MG63 (cell line): ENCODE measurements around the gene TCEAL9. TPM values are rescaled to one million over a fixed set of nuclear protein-coding genes. Genes with fewer than 3 reads are reported as not detected.
"Not testable (repeated sequence)": the region's sequence is repeated elsewhere in the genome, so short reads cannot be mapped to it uniquely, and the experiment has no call there.

ENCODE experiments used
- DNase-seq: peaks from one replicate; pipeline ENCODE4 v3.0.0-alpha.2; 2020
- H3K27me3 ChIP-seq: fragments of 250-450 bp; sonication (Bioruptor Pico); 2 replicates; pipeline ENCODE4 v1.5.1; 2020; ENCODE audit warnings: mild to moderate bottlenecking, moderate library complexity
- H3K36me3 ChIP-seq: fragments of 250-450 bp; sonication (Bioruptor Pico); 2 replicates; pipeline ENCODE4 v1.5.1; 2020; ENCODE audit warnings: mild to moderate bottlenecking, moderate library complexity
- H3K4me3 ChIP-seq: fragments of 250-450 bp; sonication (Bioruptor Pico); 2 replicates; pipeline ENCODE4 v1.5.1; 2020; ENCODE audit warnings: mild to moderate bottlenecking, moderate library complexity
- H3K9me3 ChIP-seq: fragments of 250-450 bp; sonication (Bioruptor Pico); 2 replicates; pipeline ENCODE4 v1.5.1; 2020; ENCODE audit warnings: mild to moderate bottlenecking, moderate library complexity
- total RNA-seq: library from RNA; depleted of rRNA; stranded (reverse); fragments of >200 nt; shearing (Covaris generic); gene quantifications from 2 replicates; pipeline ENCODE4 v1.2.3, GENCODE V29; 2014; ENCODE audit warnings: low replicate concordance

TCEAL9 gene
- total RNA-seq, 1 experiment from 2014 or later = 44.1 TPM

DNA sequence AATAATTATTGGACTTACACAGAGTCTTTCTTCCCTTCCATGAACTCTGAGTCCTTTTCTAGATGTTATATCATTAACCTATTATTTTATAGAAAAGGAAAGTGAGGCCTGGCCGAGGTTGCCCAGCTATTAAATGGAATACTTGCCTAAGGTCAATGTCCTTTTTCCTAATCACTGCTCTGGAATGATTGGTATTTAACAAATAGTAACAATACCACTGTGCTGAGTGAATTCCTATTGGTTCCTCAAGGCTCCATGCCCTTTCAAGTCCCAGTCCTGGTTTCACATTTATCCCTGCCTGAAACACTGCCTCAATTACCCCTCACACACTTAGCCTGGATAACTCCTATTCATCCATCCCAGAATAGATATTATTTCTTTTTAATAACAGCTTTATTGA is 6.2 kb downstream of the TCEAL9 start:
- no peaks in the 10 kb centered on the region for H3K27me3 ChIP-seq
- H3K4me3 ChIP-seq = no peak overlapping the region
- peaks cover 6% of the 10 kb centered on the region for H3K36me3 ChIP-seq
- DNase-seq = no peak
- no peaks in the 10 kb centered on the region for H3K9me3 ChIP-seq

- H3K4me3 ChIP-seq = no peak overlapping the region
- H3K27me3 ChIP-seq = no peaks in the 10 kb centered on the region
- H3K36me3 ChIP-seq = 0 out of 2 replicates have a peak, but pooled peaks cover 2% of the 10 kb centered on the region
- no peaks in the 10 kb centered on the region for H3K9me3 ChIP-seq
- DNase-seq = no peak
Observed at GRCh38 chrX:103363046-103363445, 6.7 kb downstream of the TCEAL9 start.

GRCh38 chrX:103367502-103367901 is 11.2 kb downstream of the TCEAL9 start:
- Histone ChIP-seq H3K27me3 (no peaks in the 10 kb centered on the region), H3K9me3 (no peaks in the 10 kb centered on the region), H3K4me3 (no peak overlapping the region), H3K36me3 (no peaks in the 10 kb centered on the region)
- DNase-seq = no peak

- Histone ChIP-seq H3K27me3 (no peaks in the 10 kb centered on the region), H3K36me3 (no peaks in the 10 kb centered on the region), H3K9me3 (no peaks in the 10 kb centered on the region), H3K4me3 (no peak overlapping the region)
- no peak for DNase-seq
Observed at GRCh38 chrX:103369479-103369878, 13.2 kb downstream of the TCEAL9 start.

- Histone ChIP-seq H3K36me3 (no peaks in the 10 kb centered on the region), H3K27me3 (no peaks in the 10 kb centered on the region), H3K9me3 (no peaks in the 10 kb centered on the region), H3K4me3 (no peak overlapping the region)
- DNase-seq = no peak
Observed at GRCh38 chrX:103372886-103373285, 16.6 kb downstream of the TCEAL9 start.

GRCh38 chrX:103373581-103373980 is 17.3 kb downstream of the TCEAL9 start:
- no peak for DNase-seq
- no peaks in the 10 kb centered on the region for H3K27me3 ChIP-seq
- H3K4me3 ChIP-seq = no peak overlapping the region
- H3K36me3 ChIP-seq = no peaks in the 10 kb centered on the region
- no peaks in the 10 kb centered on the region for H3K9me3 ChIP-seq

- no peaks in the 10 kb centered on the region for H3K9me3 ChIP-seq
- H3K4me3 ChIP-seq = peak within 1 kb of the TSS; percentile 69
- peak; percentile 69 for DNase-seq
- H3K36me3 ChIP-seq = 0 out of 2 replicates have a peak, but pooled peaks cover 2% of the 10 kb centered on the region
- H3K27me3 ChIP-seq = no peaks in the 10 kb centered on the region
Observed at GRCh38 chrX:103376118-103376978, 20.0 kb downstream of the TCEAL9 start, which contains the start of gene BEX3. TSS of gene BEX3 (plus strand) at chrX:103376538. CDS start at chrX:103377522, 984 bp downstream.

GRCh38 chrX:103376979-103377324 is 20.6 kb downstream of the TCEAL9 start:
- H3K27me3 ChIP-seq = no peaks in the 10 kb centered on the region
- 0 out of 2 replicates have a peak, but pooled peaks cover 3% of the 10 kb centered on the region for H3K36me3 ChIP-seq
- peak overlapping the region; percentile 69 for H3K4me3 ChIP-seq
- no peaks in the 10 kb centered on the region for H3K9me3 ChIP-seq
- DNase-seq = no peak

GRCh38 chrX:103378990-103379389 is 22.7 kb downstream of the TCEAL9 start:
- DNase-seq = no peak
- H3K36me3 ChIP-seq = 0 out of 2 replicates have a peak, but pooled peaks cover 3% of the 10 kb centered on the region
- no peaks in the 10 kb centered on the region for H3K27me3 ChIP-seq
- no peak overlapping the region for H3K4me3 ChIP-seq
- no peaks in the 10 kb centered on the region for H3K9me3 ChIP-seq

DNA sequence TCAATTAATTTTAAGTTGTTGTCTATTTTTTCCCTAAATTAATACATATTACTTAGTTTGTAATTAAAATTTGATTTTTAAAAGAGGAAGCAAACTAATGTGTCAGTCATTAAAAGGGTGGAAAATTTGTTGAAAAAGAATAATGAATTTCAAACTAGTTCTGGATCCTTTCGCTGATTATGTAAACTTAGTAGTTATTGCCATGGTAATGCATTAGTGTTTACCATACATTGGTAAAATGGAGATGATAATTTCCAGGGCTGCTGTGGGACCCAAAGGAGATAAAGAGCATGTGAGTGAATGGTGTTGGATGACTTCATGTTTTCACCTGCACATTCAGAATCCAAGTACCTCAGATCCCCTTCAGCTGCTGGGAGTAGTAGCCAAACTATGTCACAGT is 26.6 kb downstream of the TCEAL9 start:
- Histone ChIP-seq H3K36me3 (0 out of 2 replicates have a peak, but pooled peaks cover 3% of the 10 kb centered on the region), H3K9me3 (no peaks in the 10 kb centered on the region), H3K27me3 (no peaks in the 10 kb centered on the region), H3K4me3 (no peak overlapping the region)
- no peak for DNase-seq

- Histone ChIP-seq H3K36me3 (0 out of 2 replicates have a peak, but pooled peaks cover 3% of the 10 kb centered on the region), H3K4me3 (no peak overlapping the region), H3K27me3 (no peaks in the 10 kb centered on the region), H3K9me3 (no peaks in the 10 kb centered on the region)
- DNase-seq = no peak
Observed at GRCh38 chrX:103384672-103385071, 28.4 kb downstream of the TCEAL9 start.

DNA sequence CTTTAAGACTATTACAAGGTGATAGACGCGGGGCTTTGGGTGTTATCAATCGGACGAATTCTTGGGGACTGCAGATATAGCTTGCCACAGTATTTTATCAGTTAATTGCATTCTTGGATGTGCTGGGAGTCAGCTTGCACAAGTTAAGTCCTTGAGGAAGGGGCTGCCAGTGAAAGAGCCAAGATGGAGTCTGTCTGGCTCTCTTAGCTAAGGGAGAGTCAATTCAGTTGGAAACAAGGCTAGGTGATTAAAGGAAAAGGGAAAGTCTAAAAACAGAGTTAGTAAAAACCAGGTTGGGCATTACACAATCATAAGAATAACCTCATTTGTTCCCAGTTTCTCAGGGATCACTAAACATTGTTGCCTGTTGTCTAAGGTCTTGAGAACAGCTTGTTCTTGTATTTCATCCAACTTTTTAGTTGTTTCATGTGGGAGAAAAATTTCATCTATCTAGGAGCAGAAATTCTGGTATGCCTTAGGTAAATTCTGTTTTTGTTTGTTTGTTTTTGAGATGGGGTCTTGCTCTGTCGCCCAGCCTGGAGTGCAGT is 29.1 kb downstream of the TCEAL9 start:
- H3K27me3 ChIP-seq, H3K36me3 ChIP-seq, H3K9me3 ChIP-seq, H3K4me3 ChIP-seq, DNase-seq: not testable (repeated sequence)

DNA sequence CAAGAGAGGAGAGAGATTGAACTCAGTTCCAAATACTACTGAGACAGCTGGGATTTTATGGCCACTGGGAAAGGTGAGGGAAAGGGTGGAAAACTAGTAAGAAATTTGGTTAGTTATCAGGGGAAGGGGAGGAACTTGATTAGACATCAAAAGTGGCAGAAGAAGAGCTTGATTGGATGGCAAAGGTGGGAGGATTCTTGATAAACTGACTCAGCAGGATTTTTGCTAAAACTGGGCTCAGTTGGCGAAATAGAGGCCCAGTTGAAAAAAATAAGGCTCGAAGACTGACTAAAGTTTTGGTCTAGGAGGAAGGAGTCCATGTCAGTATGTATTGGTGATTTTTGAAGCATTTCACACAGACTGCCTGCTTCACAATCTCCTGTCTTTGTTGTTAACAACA is 30.0 kb downstream of the TCEAL9 start:
- Histone ChIP-seq H3K9me3 (no peaks in the 10 kb centered on the region), H3K36me3 (0 out of 2 replicates have a peak, but pooled peaks cover under 1% of the 10 kb centered on the region), H3K27me3 (no peaks in the 10 kb centered on the region), H3K4me3 (no peak overlapping the region)
- DNase-seq = no peak

- no peaks in the 10 kb centered on the region for H3K36me3 ChIP-seq
- H3K4me3 ChIP-seq = no peak overlapping the region
- H3K9me3 ChIP-seq = no peaks in the 10 kb centered on the region
- no peak for DNase-seq
- H3K27me3 ChIP-seq = no peaks in the 10 kb centered on the region
Observed at GRCh38 chrX:103393487-103393886, 37.2 kb downstream of the TCEAL9 start.

GRCh38 chrX:103396186-103396585 is 39.9 kb downstream of the TCEAL9 start:
- Histone ChIP-seq H3K27me3 (no peaks in the 10 kb centered on the region), H3K9me3 (no peaks in the 10 kb centered on the region), H3K36me3 (no peaks in the 10 kb centered on the region), H3K4me3 (no peak overlapping the region)
- peak; percentile 34 for DNase-seq

GRCh38 chrX:103396660-103397059 is 40.4 kb downstream of the TCEAL9 start:
- H3K36me3 ChIP-seq = no peaks in the 10 kb centered on the region
- DNase-seq = no peak
- H3K4me3 ChIP-seq = no peak overlapping the region
- no peaks in the 10 kb centered on the region for H3K27me3 ChIP-seq
- H3K9me3 ChIP-seq = no peaks in the 10 kb centered on the region

DNA sequence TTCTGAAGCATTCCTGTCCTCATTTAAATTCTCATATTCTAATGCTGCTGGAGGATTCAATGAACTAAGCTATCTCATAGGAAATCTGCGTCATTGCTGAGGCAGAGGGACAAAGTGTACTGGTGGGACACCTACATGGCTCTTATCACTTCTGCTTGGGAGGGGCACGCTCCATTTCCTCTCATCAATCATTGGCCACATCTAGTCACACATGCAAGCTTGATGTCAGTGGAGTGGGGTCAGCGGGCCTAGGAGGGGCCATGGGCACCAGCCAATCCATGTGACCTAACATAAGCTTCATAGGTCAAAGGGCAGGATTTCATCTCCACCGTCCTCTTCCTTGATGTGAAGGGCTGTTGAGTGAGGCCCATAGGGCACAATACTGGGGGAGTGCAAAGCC is 41.4 kb downstream of the TCEAL9 start:
- H3K4me3 ChIP-seq = no peak overlapping the region
- no peaks in the 10 kb centered on the region for H3K27me3 ChIP-seq
- DNase-seq = no peak
- H3K9me3 ChIP-seq = no peaks in the 10 kb centered on the region
- H3K36me3 ChIP-seq = no peaks in the 10 kb centered on the region

GRCh38 chrX:103398421-103398864 is 42.1 kb downstream of the TCEAL9 start:
- Histone ChIP-seq H3K4me3 (no peak overlapping the region), H3K36me3 (no peaks in the 10 kb centered on the region), H3K27me3 (no peaks in the 10 kb centered on the region), H3K9me3 (no peaks in the 10 kb centered on the region)
- peak; percentile 57 for DNase-seq
